ENCODE results near the gene OLFM3.

Gene OLFM3

DNA sequence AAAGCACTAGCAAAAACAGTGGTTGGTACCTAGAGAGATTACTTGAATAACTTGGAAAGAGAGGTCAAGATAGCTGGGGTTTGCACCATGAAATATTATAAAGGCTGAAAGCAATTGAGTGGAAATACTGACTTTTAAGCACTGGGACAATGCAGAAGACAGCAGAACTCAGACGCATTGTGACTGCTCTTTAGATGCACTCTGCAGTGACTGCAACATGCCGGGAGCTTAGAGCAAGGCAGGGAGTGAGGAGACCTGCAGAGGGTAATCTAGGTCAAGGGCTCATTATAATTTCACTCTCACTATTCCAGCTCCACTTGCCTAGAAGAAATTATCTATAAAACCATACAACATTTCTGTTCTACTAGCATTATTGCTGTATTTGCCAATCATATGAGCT lies 36.6 kb downstream of the OLFM3 start:
- H3K27ac ChIP-seq (replicated peaks), result no peak overlapping the region
- no peaks in the 10 kb centered on the region for H3K27me3 ChIP-seq (ENCODE audit: insufficient read depth, poor library complexity, severe bottlenecking)
- DNase-seq (ENCODE audit: low read depth in 1 of 2, low spot score in 1 of 2), result no peak
- no peak for TF ChIP-seq REST (IDR thresholded peaks at IDR 0.05; ENCODE audit: insufficient replicate concordance, low read depth)
- TF ChIP-seq GABPA (IDR thresholded peaks at IDR 0.05; ENCODE audit: low read depth), result no peak
- TF ChIP-seq CTCF (IDR thresholded peaks at IDR 0.05; ENCODE audit: insufficient read depth, low read length), result no peak
- TF ChIP-seq SPI1 (IDR thresholded peaks at IDR 0.05; ENCODE audit: borderline replicate concordance, low read depth), result no peak
- no peak for TF ChIP-seq POLR2AphosphoS5 (IDR thresholded peaks at IDR 0.05; ENCODE audit: low read depth)
- H3K4me3 ChIP-seq (replicated peaks; ENCODE audit: insufficient read depth, low read length), result no peak overlapping the region

- TF ChIP-seq CTCF (IDR thresholded peaks at IDR 0.05; ENCODE audit: insufficient read depth, low read length), result no peak
- no peak for TF ChIP-seq GABPA (IDR thresholded peaks at IDR 0.05; ENCODE audit: low read depth)
- no peak for DNase-seq (ENCODE audit: low read depth in 1 of 2, low spot score in 1 of 2)
- H3K27me3 ChIP-seq (ENCODE audit: insufficient read depth, poor library complexity, severe bottlenecking), result no peaks in the 10 kb centered on the region
- H3K27ac ChIP-seq (replicated peaks), result no peak overlapping the region
- H3K4me3 ChIP-seq (replicated peaks; ENCODE audit: insufficient read depth, low read length), result no peak overlapping the region
Measured at GRCh38 chr1:101959456-101959855, 37.3 kb downstream of the OLFM3 start.

- Histone ChIP-seq H3K4me3 (replicated peaks; ENCODE audit: insufficient read depth, low read length) (no peak overlapping the region), H3K27ac (replicated peaks) (no peak overlapping the region), H3K27me3 (ENCODE audit: insufficient read depth, poor library complexity, severe bottlenecking) (no peaks in the 10 kb centered on the region)
- no peak for DNase-seq (ENCODE audit: low read depth in 1 of 2, low spot score in 1 of 2)
- TF ChIP-seq POLR2AphosphoS5 (IDR thresholded peaks at IDR 0.05; ENCODE audit: low read depth), result no peak
- TF ChIP-seq GABPA (IDR thresholded peaks at IDR 0.05; ENCODE audit: low read depth), result no peak
- no peak for TF ChIP-seq CTCF (IDR thresholded peaks at IDR 0.05; ENCODE audit: insufficient read depth, low read length)
- TF ChIP-seq SPI1 (IDR thresholded peaks at IDR 0.05; ENCODE audit: borderline replicate concordance, low read depth), result no peak
- no peak for TF ChIP-seq REST (IDR thresholded peaks at IDR 0.05; ENCODE audit: insufficient replicate concordance, low read depth)
Measured at GRCh38 chr1:101957771-101958170, 39.0 kb downstream of the OLFM3 start.

- TF ChIP-seq GABPA (IDR thresholded peaks at IDR 0.05; ENCODE audit: low read depth) (no peak), REST (IDR thresholded peaks at IDR 0.05; ENCODE audit: insufficient replicate concordance, low read depth) (no peak), CTCF (IDR thresholded peaks at IDR 0.05; ENCODE audit: insufficient read depth, low read length) (no peak), SPI1 (IDR thresholded peaks at IDR 0.05; ENCODE audit: borderline replicate concordance, low read depth) (no peak), POLR2AphosphoS5 (IDR thresholded peaks at IDR 0.05; ENCODE audit: low read depth) (no peak)
Measured at GRCh38 chr1:101953623-101954022, 43.1 kb downstream of the OLFM3 start.

More at GRCh38 chr1:101953623-101954022, 43.1 kb downstream of the OLFM3 start:
- DNase-seq (ENCODE audit: low read depth in 1 of 2, low spot score in 1 of 2), result no peak
- Histone ChIP-seq H3K27ac (replicated peaks) (no peak overlapping the region), H3K27me3 (ENCODE audit: insufficient read depth, poor library complexity, severe bottlenecking) (no peaks in the 10 kb centered on the region), H3K4me3 (replicated peaks; ENCODE audit: insufficient read depth, low read length) (no peak overlapping the region)

Data from HL-60 (cell line).